NB4 (cell line): ENCODE results near the gene SCN3A.

Experiments used
- CTCF ChIP-seq: IDR thresholded peaks from one replicate; pipeline ENCODE4 v1.5.1; 2012; ENCODE audit warnings: low read depth, low read length
- MAX ChIP-seq: IDR thresholded peaks from 2 replicates; pipeline ENCODE4 v1.6.1; 2011; ENCODE audit warnings: low read depth, low read length
- POLR2A ChIP-seq: IDR thresholded peaks from 2 replicates; pipeline ENCODE4 v1.6.1; 2011; ENCODE audit warnings: mild to moderate bottlenecking; ENCODE audit not compliant: insufficient read length; ENCODE audit errors: extremely low read depth

GRCh38 chr2:165141601-165142354 lies 62.1 kb downstream of the SCN3A start:
- no peak for TF ChIP-seq CTCF
- TF ChIP-seq POLR2A, result no peak
- TF ChIP-seq MAX, result no peak
